HEK293T (cell line): Measurements from ENCODE around the gene ATP8B1.

Source experiments
- CTCF ChIA-PET: fragments of 350-600 bp; formaldehyde crosslinking; extraction: SDS; loops from one replicate; lab custom pipeline; 2021; ENCODE audit warnings: antibody characterized with exemption, inconsistent platforms; lab: Yijun Ruan, JAX
- POLR2A ChIA-PET: fragments of 350-600 bp; formaldehyde crosslinking; extraction: SDS; loops from one replicate; lab custom pipeline; 2020; ENCODE audit warnings: antibody characterized with exemption, inconsistent platforms; lab: Yijun Ruan, JAX
- DNase-seq: peaks from one replicate; pipeline ENCODE4 v3.0.0; 2012; ENCODE audit warnings: mixed read lengths; ENCODE audit errors: extremely low spot score
- ARNT ChIP-seq: fragments of 450-650 bp; IDR thresholded peaks from 2 replicates; pipeline ENCODE4 v1.6.1; 2017; ENCODE audit warnings: mild to moderate bottlenecking
- BHLHE40 ChIP-seq: fragments of 450-650 bp; IDR thresholded peaks from 2 replicates; pipeline ENCODE4 v1.6.1; 2016; ENCODE audit warnings: mild to moderate bottlenecking, moderate library complexity, borderline replicate concordance
- CTBP1 ChIP-seq: fragments of 450-650 bp; IDR thresholded peaks from 2 replicates; pipeline ENCODE4 v1.6.1; 2016; ENCODE audit warnings: borderline replicate concordance
- ELF4 ChIP-seq: fragments of 450-650 bp; IDR thresholded peaks from 2 replicates; pipeline ENCODE4 v1.6.1; 2017; ENCODE audit warnings: antibody characterized with exemption
- FOXA1 ChIP-seq: fragments of 450-650 bp; IDR thresholded peaks from 2 replicates; pipeline ENCODE4 v1.6.1; 2016; ENCODE audit warnings: mild to moderate bottlenecking
- FOXK2 ChIP-seq: fragments of 450-650 bp; IDR thresholded peaks from 2 replicates; pipeline ENCODE4 v1.6.1; 2016; ENCODE audit warnings: mild to moderate bottlenecking
- FOXM1 ChIP-seq: fragments of 450-650 bp; IDR thresholded peaks from 2 replicates; pipeline ENCODE4 v1.6.1; 2017; ENCODE audit warnings: mild to moderate bottlenecking, borderline replicate concordance
- HDGF ChIP-seq: fragments of 450-650 bp; IDR thresholded peaks from 2 replicates; pipeline ENCODE4 v1.6.1; 2017; ENCODE audit warnings: antibody characterized with exemption, borderline replicate concordance
- L3MBTL2 ChIP-seq: fragments of 450-650 bp; conservative IDR thresholded peaks from 2 replicates; pipeline ENCODE4 v1.6.1; 2016; ENCODE audit warnings: mild to moderate bottlenecking
- LEF1 ChIP-seq: fragments of 450-650 bp; IDR thresholded peaks from 2 replicates; pipeline ENCODE4 v1.6.1; 2017; ENCODE audit warnings: mild to moderate bottlenecking, borderline replicate concordance
- NFRKB ChIP-seq: fragments of 450-650 bp; IDR thresholded peaks from 2 replicates; pipeline ENCODE4 v1.6.1; 2016; ENCODE audit warnings: mild to moderate bottlenecking, moderate library complexity
- PKNOX1 ChIP-seq: fragments of 450-650 bp; IDR thresholded peaks from 2 replicates; pipeline ENCODE4 v1.6.1; 2016
- SP1 ChIP-seq: fragments of 450-650 bp; IDR thresholded peaks from 2 replicates; pipeline ENCODE4 v1.6.1; 2017
- SUZ12 ChIP-seq: fragments of 450-650 bp; IDR thresholded peaks from 2 replicates; pipeline ENCODE4 v1.6.1; 2016; ENCODE audit warnings: mild to moderate bottlenecking
- TARDBP ChIP-seq: fragments of 450-650 bp; IDR thresholded peaks from 2 replicates; pipeline ENCODE4 v1.6.1; 2016
- ZNF384 ChIP-seq: fragments of 450-650 bp; IDR thresholded peaks from 2 replicates; pipeline ENCODE4 v1.6.1; 2016

ATP8B1 gene

GRCh38 chr18:57780706-57781347 is 22.3 kb downstream of the ATP8B1 start:
- ChIA-PET POLR2A (interaction anchor here (0.7 kb wide), 1 partner anchor 10 kb away, joined by 4 read pairs; no protein-coding TSS in a partner anchor), CTCF (no interaction called here)
- no peak for DNase-seq
- TF ChIP-seq FOXK2 (no peak), NFRKB (no peak), CTBP1 (no peak), BHLHE40 (no peak), HDGF (no peak), SUZ12 (no peak), TARDBP (no peak), PKNOX1 (no peak), ZNF384 (no peak), LEF1 (no peak), ARNT (no peak), L3MBTL2 (no peak)

DNA sequence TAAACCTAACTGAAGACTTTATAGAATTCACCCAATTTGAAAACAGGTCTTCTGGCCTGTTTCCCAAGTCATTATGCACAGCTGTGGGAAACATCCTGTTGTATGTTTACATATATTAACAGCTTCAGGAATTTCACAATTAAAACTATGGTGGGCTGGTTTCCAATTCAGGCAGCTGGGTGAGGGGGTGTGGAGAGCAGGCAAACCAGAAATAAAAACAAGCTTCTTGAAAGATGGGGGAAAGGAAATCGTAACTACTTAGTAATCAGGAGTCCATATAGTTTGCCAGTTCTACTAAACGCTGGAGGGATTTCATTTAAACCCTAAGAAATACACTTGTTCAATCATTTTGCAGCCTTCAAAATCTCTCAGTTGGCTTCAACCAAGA is 22.8 kb downstream of the ATP8B1 start:
- DNase-seq, result no peak
- TF ChIP-seq LEF1, result no peak
- TF ChIP-seq NFRKB, result no peak
- TF ChIP-seq L3MBTL2, result no peak
- no peak for TF ChIP-seq SP1
- TF ChIP-seq FOXK2, result no peak
- TF ChIP-seq ARNT, result no peak
- no peak for TF ChIP-seq TARDBP
- TF ChIP-seq PKNOX1, result no peak
- no peak for TF ChIP-seq ELF4
- TF ChIP-seq HDGF, result no peak
- no peak for TF ChIP-seq FOXM1
- no peak for TF ChIP-seq FOXA1
- TF ChIP-seq SUZ12, result no peak
- no peak for TF ChIP-seq ZNF384
- no peak for TF ChIP-seq BHLHE40
- TF ChIP-seq CTBP1, result no peak
- POLR2A ChIA-PET, result no interaction called here
- CTCF ChIA-PET, result no interaction called here

DNA sequence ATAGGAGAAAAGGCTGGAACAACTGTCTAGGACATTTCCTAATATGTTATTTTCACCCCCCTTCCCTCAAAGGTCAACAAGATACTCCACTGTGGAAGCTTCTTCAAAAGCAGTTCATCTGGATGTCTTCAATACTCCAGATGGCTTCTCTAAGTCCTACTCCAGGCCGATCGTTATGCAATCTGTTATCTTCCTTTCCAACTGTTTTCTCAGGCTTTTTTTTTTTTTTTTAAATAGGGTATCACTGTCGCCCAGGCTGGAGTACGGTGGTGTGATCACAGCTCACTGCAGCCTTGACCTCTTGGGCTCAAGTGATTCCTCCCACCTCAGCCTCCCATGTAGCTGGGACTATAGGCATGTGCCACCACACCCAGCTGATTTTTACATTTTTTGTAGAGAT is 26.3 kb downstream of the ATP8B1 start:
- POLR2A ChIA-PET, result no interaction called here
- DNase-seq, result no peak
- CTCF ChIA-PET, result interaction anchor here (0.6 kb wide), 1 partner anchor 73 kb away, joined by 3 read pairs; no protein-coding TSS in a partner anchor
- no peak for TF ChIP-seq CTBP1
- TF ChIP-seq FOXK2, result no peak
- no peak for TF ChIP-seq SP1
- TF ChIP-seq L3MBTL2, result no peak
- TF ChIP-seq ELF4, result no peak
- TF ChIP-seq BHLHE40, result no peak
- TF ChIP-seq SUZ12, result no peak
- TF ChIP-seq TARDBP, result no peak
- TF ChIP-seq HDGF, result no peak

DNA sequence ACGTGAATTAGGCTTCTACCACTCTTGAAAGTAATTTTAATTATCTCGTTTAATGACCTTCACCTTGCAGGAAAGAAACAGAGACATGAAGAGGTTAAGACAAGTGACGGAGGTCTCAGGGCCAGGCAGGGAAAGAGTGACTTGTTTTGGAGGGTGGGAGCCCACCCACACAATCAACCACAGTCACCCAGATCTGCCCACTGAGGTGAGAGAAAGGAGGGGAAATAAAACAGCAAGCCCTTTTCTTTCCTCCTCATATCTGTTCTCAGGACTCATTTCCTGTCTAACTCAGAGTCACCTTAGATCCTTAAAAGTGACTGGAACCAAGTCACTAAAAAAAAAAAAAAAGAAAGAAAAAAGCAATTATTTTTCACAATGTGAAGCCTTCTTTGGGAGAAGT is 26.8 kb downstream of the ATP8B1 start:
- ChIA-PET CTCF (interaction anchor here (0.6 kb wide), 1 partner anchor 73 kb away, joined by 3 read pairs; no protein-coding TSS in a partner anchor), POLR2A (no interaction called here)
- no peak for DNase-seq
- TF ChIP-seq ELF4, result no peak
- TF ChIP-seq HDGF, result no peak
- TF ChIP-seq TARDBP, result no peak
- TF ChIP-seq ARNT, result no peak
- TF ChIP-seq FOXK2, result no peak
- TF ChIP-seq SP1, result no peak
- TF ChIP-seq SUZ12, result no peak
- no peak for TF ChIP-seq FOXM1
- TF ChIP-seq NFRKB, result no peak
- TF ChIP-seq ZNF384, result no peak
- no peak for TF ChIP-seq FOXA1

DNA sequence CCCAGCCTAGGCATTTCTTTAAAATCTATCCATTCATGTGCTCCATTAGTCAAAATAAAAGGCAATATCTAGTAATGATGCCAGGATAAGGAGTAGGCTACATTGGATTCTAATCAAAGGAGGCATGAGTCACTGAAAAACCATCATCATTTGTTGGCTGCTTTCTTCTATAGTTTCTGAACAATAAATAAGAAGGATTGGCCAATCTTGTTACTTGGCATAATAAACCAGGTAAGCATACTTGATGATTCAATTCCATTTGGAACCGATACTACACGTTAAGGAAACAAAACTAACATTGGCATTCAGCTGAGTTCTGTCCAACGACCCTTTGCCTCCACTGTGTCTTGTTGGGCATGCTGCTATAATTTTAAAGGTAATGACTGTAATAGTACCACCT is 27.2 kb downstream of the ATP8B1 start:
- no peak for TF ChIP-seq FOXK2
- no peak for TF ChIP-seq ELF4
- no peak for TF ChIP-seq HDGF
- no peak for TF ChIP-seq ARNT
- TF ChIP-seq TARDBP, result no peak
- TF ChIP-seq LEF1, result no peak
- POLR2A ChIA-PET, result no interaction called here
- no peak for DNase-seq
- CTCF ChIA-PET, result no interaction called here

DNA sequence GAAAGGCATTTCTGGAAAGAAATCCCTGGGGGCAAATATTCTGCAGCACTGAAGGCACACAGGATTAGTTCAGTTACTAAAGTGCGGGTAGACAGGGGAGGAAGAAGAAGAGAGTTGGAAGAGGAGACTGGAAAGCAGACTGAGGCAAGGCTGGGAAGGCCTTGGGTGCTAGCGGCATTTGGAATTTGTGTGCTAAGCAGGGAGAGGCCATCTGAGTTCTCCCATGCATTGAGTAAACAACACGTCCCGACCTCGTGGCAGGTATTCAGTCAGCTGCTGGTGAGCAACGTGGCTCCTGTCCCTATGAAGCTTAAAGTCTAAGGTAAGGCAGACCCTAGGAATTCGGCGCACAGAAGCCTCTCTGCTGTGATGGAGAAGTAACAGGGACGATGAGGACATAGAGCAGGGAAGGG is 30.7 kb downstream of the ATP8B1 start:
- no peak for DNase-seq
- TF ChIP-seq LEF1, result no peak
- ChIA-PET POLR2A (no interaction called here), CTCF (no interaction called here)

DNA sequence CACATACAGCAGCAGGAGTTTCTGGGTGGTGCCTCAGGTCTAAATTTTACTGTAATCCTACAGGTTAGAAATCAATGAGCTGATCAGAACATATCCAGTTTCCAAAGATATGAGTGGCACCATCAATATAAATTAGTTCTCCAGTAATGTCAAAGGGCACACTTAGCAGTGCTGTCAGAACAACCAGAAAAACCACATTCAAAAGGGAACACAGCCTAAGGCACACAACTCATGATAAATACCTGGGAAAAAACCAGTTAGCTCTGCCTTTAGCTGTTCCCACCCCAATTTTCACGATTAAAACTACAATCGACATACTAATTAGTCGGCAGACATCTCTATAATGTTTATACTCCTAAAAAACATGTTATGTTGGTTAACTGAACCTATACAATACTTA is 31.5 kb downstream of the ATP8B1 start:
- no peak for DNase-seq
- CTCF ChIA-PET, result no interaction called here
- no peak for TF ChIP-seq CTBP1
- no peak for TF ChIP-seq FOXA1
- POLR2A ChIA-PET, result interaction anchor here (1.6 kb wide), 1 partner anchor 9 kb away, joined by 4 read pairs; no protein-coding TSS in a partner anchor
